A549 (cell line): ENCODE results near the gene ZNF441. TPM values are rescaled to one million over a fixed set of nuclear protein-coding genes. Genes with fewer than 3 reads are reported as not detected.

Experiments used
- ATAC-seq, 2 experiments: fragments of 200-7000 bp in 1 of 2; fragments of >200 bp in 1 of 2; cut with Nextera tagmentation in 1 of 2; cut with Tn5 transposase in 1 of 2; 3 replicates each; pipeline versions ENCODE4 v1.8.0 to v1.9.1; 2018 to 2020; ENCODE audit warnings: mild to moderate bottlenecking in 1 of 2, moderate library complexity in 1 of 2
- CTCF ChIA-PET: fragments of 300-600 bp; sonication (Branson Sonifier 250); formaldehyde crosslinking; extraction: SDS; loops from one replicate; lab custom pipeline; 2021; ENCODE audit warnings: antibody characterized with exemption, inconsistent platforms; lab: Yijun Ruan, JAX
- POLR2A ChIA-PET: fragments of 350-600 bp; formaldehyde crosslinking; extraction: SDS; loops from one replicate; lab custom pipeline; 2021; ENCODE audit warnings: antibody characterized with exemption, inconsistent platforms; lab: Yijun Ruan, JAX
- DNase-seq, 2 experiments: peaks; one replicate each; pipeline versions ENCODE4 v3.0.0 to v3.0.0-alpha.2; 2011 to 2016; ENCODE audit warnings: low read depth in 1 of 2, low spot score in 1 of 2
- FAIRE-seq: peaks from 2 replicates; lab custom pipeline; 2011; peaks lifted over from hg19 to GRCh38; lab: Jason Lieb, UNC
- H3K27ac ChIP-seq, 2 experiments: fragments of >200 bp; sonication (Bioruptor Twin); formaldehyde crosslinking; 3 replicates each; pipeline ENCODE4 v1.5.1; 2016 to 2017
- H3K4me1 ChIP-seq: fragments of >200 bp; sonication (Bioruptor Twin); formaldehyde crosslinking; 3 replicates; pipeline ENCODE4 v1.6.1; 2016
- H3K4me2 ChIP-seq: fragments of >200 bp; sonication (Bioruptor Twin); formaldehyde crosslinking; 3 replicates; pipeline ENCODE4 v1.6.1; 2016
- H3K4me3 ChIP-seq: fragments of >200 bp; sonication (Bioruptor Twin); formaldehyde crosslinking; 3 replicates; pipeline ENCODE4 v1.5.1; 2016
- H3K9me3 ChIP-seq: fragments of >200 bp; sonication (Bioruptor Twin); formaldehyde crosslinking; 3 replicates; pipeline ENCODE4 v1.6.1; 2016
- CBX2 ChIP-seq: fragments of 200-600 bp; sonication (generic); IDR thresholded peaks from 2 replicates; pipeline ENCODE4 v1.6.1; 2016; ENCODE audit warnings: low read depth, mild to moderate bottlenecking, borderline replicate concordance
- CBX8 ChIP-seq: fragments of 200-600 bp; sonication (generic); IDR thresholded peaks from 2 replicates; pipeline ENCODE4 v1.6.1; 2016
- CHD4 ChIP-seq: fragments of 200-600 bp; sonication (generic); IDR thresholded peaks from 2 replicates; pipeline ENCODE4 v1.6.1; 2016; ENCODE audit warnings: antibody characterized with exemption, mild to moderate bottlenecking, borderline replicate concordance
- EHMT2 ChIP-seq: fragments of 200-600 bp; sonication (generic); IDR thresholded peaks from 2 replicates; pipeline ENCODE4 v1.6.1; 2016; ENCODE audit warnings: antibody characterized with exemption, low read depth, mild to moderate bottlenecking, moderate library complexity
- EP300 ChIP-seq, 2 experiments: fragments of >200 bp; sonication (Bioruptor Twin); formaldehyde crosslinking; IDR thresholded peaks; 2 replicates in 1 of 2; 3 replicates in 1 of 2; pipeline ENCODE4 v1.6.1; 2016 to 2017
- FOSL2 ChIP-seq, 2 experiments: fragments of 450-650 bp in 1 of 2; fragments of >200 bp in 1 of 2; sonication (Bioruptor Twin) in 1 of 2; formaldehyde crosslinking; IDR thresholded peaks; 2 replicates each; pipeline versions ENCODE4 v1.5.0 to v1.6.1; 2016 to 2020; ENCODE audit warnings: mild to moderate bottlenecking in 1 of 2, moderate library complexity in 1 of 2
- GATA3 ChIP-seq: IDR thresholded peaks from 2 replicates; pipeline ENCODE4 v1.6.1; 2012; ENCODE audit warnings: borderline replicate concordance
- HOXB13 ChIP-seq: fragments of 250-450 bp; sonication (Bioruptor Pico); IDR thresholded peaks from 2 replicates; pipeline ENCODE4 v1.5.0; 2020; ENCODE audit warnings: low read depth, mild to moderate bottlenecking, moderate library complexity
- HOXB5 ChIP-seq: fragments of 250-450 bp; sonication (Bioruptor Pico); IDR thresholded peaks from 2 replicates; pipeline ENCODE4 v1.5.0; 2020; ENCODE audit warnings: mild to moderate bottlenecking, moderate library complexity
- KDM1A ChIP-seq: fragments of 200-600 bp; sonication (generic); IDR thresholded peaks from 2 replicates; pipeline ENCODE4 v1.6.1; 2016; ENCODE audit warnings: low read depth, mild to moderate bottlenecking
- MAFK ChIP-seq: fragments of 450-650 bp; IDR thresholded peaks from 2 replicates; pipeline ENCODE4 v1.6.1; 2014; ENCODE audit not compliant: partially characterized antibody
- NPAS2 ChIP-seq: fragments of 250-450 bp; sonication (Bioruptor Pico); IDR thresholded peaks from 2 replicates; pipeline ENCODE4 v1.8.0; 2022; ENCODE audit warnings: mild to moderate bottlenecking, moderate library complexity, borderline replicate concordance
- PHF8 ChIP-seq: fragments of 200-600 bp; sonication (generic); IDR thresholded peaks from 2 replicates; pipeline ENCODE4 v1.6.1; 2016; ENCODE audit warnings: low read depth, mild to moderate bottlenecking, antibody characterized with exemption, moderate library complexity, borderline replicate concordance
- POLR2A ChIP-seq: IDR thresholded peaks from 2 replicates; pipeline ENCODE4 v1.6.1; 2012; ENCODE audit warnings: mild to moderate bottlenecking, low read length
- RCOR1 ChIP-seq: fragments of 150-350 bp; IDR thresholded peaks from 2 replicates; pipeline ENCODE4 v1.6.1; 2014; ENCODE audit warnings: antibody characterized with exemption, low read length, low read depth
- RFX5 ChIP-seq: fragments of 450-650 bp; IDR thresholded peaks from 2 replicates; pipeline ENCODE4 v1.7.1; 2014; ENCODE audit warnings: antibody characterized with exemption, mild to moderate bottlenecking, moderate library complexity
- RNF2 ChIP-seq: fragments of 200-600 bp; sonication (generic); IDR thresholded peaks from 2 replicates; pipeline ENCODE4 v1.6.1; 2016; ENCODE audit warnings: low read depth, mild to moderate bottlenecking, antibody characterized with exemption, moderate library complexity, borderline replicate concordance
- ZFP36 ChIP-seq: fragments of 450-650 bp; IDR thresholded peaks from 2 replicates; pipeline ENCODE4 v1.6.1; 2014; ENCODE audit warnings: borderline replicate concordance; ENCODE audit not compliant: partially characterized antibody
- ZSCAN20 ChIP-seq: fragments of 250-450 bp; sonication (Bioruptor Pico); IDR thresholded peaks from 2 replicates; pipeline ENCODE4 v1.8.0; 2022; ENCODE audit warnings: mild to moderate bottlenecking, moderate library complexity
- WGBS: methylation state at CpG from one replicate; pipeline ENCODE4 v1.1.6; 2017; ENCODE audit errors: missing lambda C conversion rate; 5-methylcytosine and 5-hydroxymethylcytosine counted together
- polyA plus RNA-seq, 4 experiments: library from polyadenylated mRNA; depleted of rRNA in 3 of 4; stranded (reverse); fragments of >200 nt; fragmentation: RNase III in 1 of 4; extraction: RNeasy Plus Mini Kit Qiagen cat#74134 plus additional on column Dnase treatment in 1 of 4; gene quantifications; 2 replicates in 3 of 4; 3 replicates in 1 of 4; pipeline ENCODE4 v1.2.3, GENCODE V29; 2011 to 2017
- TF ChIP-seq, protein P1 (sequence below): IDR thresholded peaks from 2 replicates; pipeline ENCODE4 v1.6.1; 2012
- TF ChIP-seq, protein P2 (sequence below): fragments of 250-450 bp; sonication (Bioruptor Pico); IDR thresholded peaks from 2 replicates; pipeline ENCODE4 v1.5.0; 2021; ENCODE audit warnings: mild to moderate bottlenecking, moderate library complexity, borderline replicate concordance
- TF ChIP-seq, protein P3 (sequence below): IDR thresholded peaks from 2 replicates; pipeline ENCODE4 v1.6.1; 2012
- TF ChIP-seq, protein P4 (sequence below): fragments of >200 bp; sonication (Bioruptor Twin); formaldehyde crosslinking; IDR thresholded peaks from 3 replicates; pipeline ENCODE4 v1.5.1; 2016

The ZNF441 gene
- polyA plus RNA-seq, 2 of the 4 experiments (the other 2 are of a cell fraction): 0.01 TPM

DNA sequence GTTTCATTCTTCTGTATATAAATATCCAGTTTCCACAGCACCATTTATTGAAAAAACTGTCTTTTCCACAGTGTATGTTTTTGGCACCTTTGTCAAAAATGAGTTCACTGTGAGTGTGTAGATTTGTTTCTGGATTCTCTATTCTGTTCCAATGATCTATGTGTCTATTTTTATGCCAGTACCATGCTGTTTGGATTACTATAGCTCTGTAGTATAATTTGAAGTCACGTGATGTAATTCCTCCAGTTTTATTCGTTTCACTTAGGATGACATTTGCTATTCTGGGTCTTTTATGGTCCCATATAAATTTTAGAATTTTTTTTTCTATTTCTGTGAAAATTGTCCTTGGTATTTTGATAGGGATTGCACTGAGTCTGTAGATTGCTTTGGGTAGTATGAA is 17.0 kb upstream of the ZNF441 start:
- no peak overlapping the region for H3K4me2 ChIP-seq
- TF ChIP-seq HOXB5 (CRISPR knock-in tag): no peak
- DNase-seq (no peak), ATAC-seq (no peak), FAIRE-seq (no peak)
- peaks cover 2% of the 10 kb centered on the region; the same call in 1 of the 3 replicates for H3K9me3 ChIP-seq
- no peaks in the 10 kb centered on the region for H3K4me1 ChIP-seq
- POLR2A ChIA-PET: no interaction called here
- CTCF ChIA-PET: no interaction called here
- no peak overlapping the region for H3K27ac ChIP-seq
- no peak overlapping the region for H3K4me3 ChIP-seq
- WGBS: 2% methylated on average over 2 of the region's 2 CpGs

DNA sequence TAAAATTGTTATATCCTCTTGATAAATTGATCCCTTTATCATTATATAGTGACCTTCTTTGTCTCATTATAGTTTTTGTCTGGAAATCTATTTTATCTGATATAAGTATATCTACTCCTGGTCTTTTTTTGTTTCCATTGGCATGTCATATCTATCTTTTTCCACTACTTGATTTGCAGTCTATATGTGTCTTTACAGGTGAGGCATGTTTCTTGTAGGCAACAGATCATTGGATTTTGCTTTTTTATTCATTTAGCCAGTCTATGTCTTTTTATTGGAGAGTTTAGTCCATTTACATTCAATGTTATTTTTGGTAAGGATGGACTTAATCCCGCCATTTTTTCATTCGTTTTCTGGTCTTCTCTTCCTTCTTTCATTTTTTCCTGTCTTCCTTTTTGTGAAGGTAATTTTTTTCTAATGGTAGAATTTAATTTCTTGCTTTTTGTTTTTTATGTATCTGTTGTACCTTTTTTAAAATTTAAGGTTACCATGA is 14.5 kb upstream of the ZNF441 start:
- H3K4me2 ChIP-seq: no peak overlapping the region
- ATAC-seq (no peak), DNase-seq (no peak)
- peaks cover 4% of the 10 kb centered on the region; the same call in 1 of the 3 replicates for H3K9me3 ChIP-seq
- CTCF ChIA-PET: no interaction called here
- POLR2A ChIA-PET: no interaction called here
- no peaks in the 10 kb centered on the region for H3K4me1 ChIP-seq
- TF ChIP-seq CHD4 (no peak), HOXB13 (CRISPR knock-in tag) (no peak), RFX5 (no peak), EP300 (IDR thresholded peaks at IDR 0.05) (no peak), PHF8 (no peak), ZSCAN20 (no peak), CBX2 (no peak)
- TF ChIP-seq, all 56 proteins: peak for 0
- no peak for FAIRE-seq
- no peak overlapping the region for H3K27ac ChIP-seq
- H3K4me3 ChIP-seq: no peak overlapping the region
- WGBS: 0% methylated on average over 2 of the region's 2 CpGs

DNA sequence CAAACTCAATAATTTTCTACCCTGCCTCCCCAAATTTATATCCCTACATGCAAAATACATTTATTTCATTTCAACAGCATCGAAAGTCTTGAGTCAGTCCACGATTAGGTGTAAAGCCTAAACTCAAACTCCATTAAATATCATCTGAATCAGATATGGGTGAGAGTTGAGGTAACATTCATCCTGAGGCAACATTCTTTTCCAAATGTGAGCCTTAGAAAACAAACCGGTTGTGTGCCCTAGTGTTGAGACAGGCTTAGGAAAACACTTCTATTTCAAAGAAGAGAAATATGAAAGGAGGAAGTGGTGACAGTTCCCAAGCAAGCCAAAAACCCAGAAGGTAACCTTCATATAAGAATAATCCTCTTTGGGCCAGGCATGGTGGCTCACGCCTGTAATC is 12.1 kb upstream of the ZNF441 start:
- TF ChIP-seq GATA3 (no peak), POLR2A (no peak), FOSL2 (IDR thresholded peaks at IDR 0.05) (no peak), FOSL2 (CRISPR knock-in tag; IDR thresholded peaks at IDR 0.05) (no peak), MAFK (no peak), ZFP36 (no peak), EHMT2 (no peak)
- TF ChIP-seq, protein P1, sequence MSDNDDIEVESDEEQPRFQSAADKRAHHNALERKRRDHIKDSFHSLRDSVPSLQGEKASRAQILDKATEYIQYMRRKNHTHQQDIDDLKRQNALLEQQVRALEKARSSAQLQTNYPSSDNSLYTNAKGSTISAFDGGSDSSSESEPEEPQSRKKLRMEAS: no peak
- TF ChIP-seq, protein P2, sequence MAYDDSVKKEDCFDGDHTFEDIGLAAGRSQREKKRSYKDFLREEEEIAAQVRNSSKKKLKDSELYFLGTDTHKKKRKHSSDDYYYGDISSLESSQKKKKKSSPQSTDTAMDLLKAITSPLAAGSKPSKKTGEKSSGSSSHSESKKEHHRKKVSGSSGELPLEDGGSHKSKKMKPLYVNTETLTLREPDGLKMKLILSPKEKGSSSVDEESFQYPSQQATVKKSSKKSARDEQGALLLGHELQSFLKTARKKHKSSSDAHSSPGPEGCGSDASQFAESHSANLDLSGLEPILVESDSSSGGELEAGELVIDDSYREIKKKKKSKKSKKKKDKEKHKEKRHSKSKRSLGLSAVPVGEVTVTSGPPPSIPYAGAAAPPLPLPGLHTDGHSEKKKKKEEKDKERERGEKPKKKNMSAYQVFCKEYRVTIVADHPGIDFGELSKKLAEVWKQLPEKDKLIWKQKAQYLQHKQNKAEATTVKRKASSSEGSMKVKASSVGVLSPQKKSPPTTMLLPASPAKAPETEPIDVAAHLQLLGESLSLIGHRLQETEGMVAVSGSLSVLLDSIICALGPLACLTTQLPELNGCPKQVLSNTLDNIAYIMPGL (CRISPR knock-in tag): no peak
- TF ChIP-seq, all 56 proteins: peak for 0
- CTCF ChIA-PET: no interaction called here
- Histone ChIP-seq H3K4me3 (no peak overlapping the region), H3K27ac (no peak overlapping the region), H3K4me1 (no peaks in the 10 kb centered on the region), H3K9me3 (peaks cover 7% of the 10 kb centered on the region; the same call in 1 of the 3 replicates), H3K4me2 (no peak overlapping the region)
- DNase-seq (no peak), FAIRE-seq (no peak), ATAC-seq (no peak)
- POLR2A ChIA-PET: no interaction called here
- 9% methylated on average over 4 of the region's 4 CpGs for WGBS

DNA sequence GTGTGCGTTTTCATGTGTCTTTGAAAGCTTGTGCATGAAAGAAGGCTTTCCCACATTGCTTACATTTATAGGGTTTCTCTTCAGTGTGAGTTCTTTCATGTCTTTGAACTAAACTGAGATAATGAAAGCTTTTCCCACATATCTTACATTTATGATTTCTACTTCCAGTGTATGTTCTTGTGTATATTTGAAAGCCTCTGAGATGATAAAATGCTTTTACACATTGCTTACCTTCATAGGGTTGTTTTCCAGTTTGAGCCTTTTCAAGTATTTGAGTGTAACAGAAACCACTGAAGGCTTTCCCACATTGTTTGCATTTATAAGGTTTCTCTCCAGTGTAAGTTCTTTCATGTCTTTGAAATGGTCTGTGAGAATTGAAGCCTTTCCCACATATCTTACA is 9.8 kb upstream of the ZNF441 start:
- WGBS: 14% methylated on average over 1 of the region's 1 CpG
- Histone ChIP-seq H3K4me2 (no peak overlapping the region), H3K4me1 (no peaks in the 10 kb centered on the region), H3K27ac (no peak overlapping the region), H3K4me3 (no peak overlapping the region), H3K9me3 (peaks cover 7% of the 10 kb centered on the region; the same call in 1 of the 3 replicates)
- ChIA-PET POLR2A (no interaction called here), CTCF (no interaction called here)
- FAIRE-seq (no peak), ATAC-seq (no peak), DNase-seq (no peak)
- TF ChIP-seq, protein P3, sequence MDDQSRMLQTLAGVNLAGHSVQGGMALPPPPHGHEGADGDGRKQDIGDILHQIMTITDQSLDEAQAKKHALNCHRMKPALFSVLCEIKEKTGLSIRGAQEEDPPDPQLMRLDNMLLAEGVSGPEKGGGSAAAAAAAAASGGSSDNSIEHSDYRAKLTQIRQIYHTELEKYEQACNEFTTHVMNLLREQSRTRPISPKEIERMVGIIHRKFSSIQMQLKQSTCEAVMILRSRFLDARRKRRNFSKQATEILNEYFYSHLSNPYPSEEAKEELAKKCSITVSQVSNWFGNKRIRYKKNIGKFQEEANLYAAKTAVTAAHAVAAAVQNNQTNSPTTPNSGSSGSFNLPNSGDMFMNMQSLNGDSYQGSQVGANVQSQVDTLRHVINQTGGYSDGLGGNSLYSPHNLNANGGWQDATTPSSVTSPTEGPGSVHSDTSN: no peak
- TF ChIP-seq CBX8 (no peak), RNF2 (no peak), RFX5 (no peak), EHMT2 (no peak), HOXB5 (CRISPR knock-in tag) (no peak), NPAS2 (CRISPR knock-in tag) (no peak), KDM1A (no peak), PHF8 (no peak), RCOR1 (no peak)
- TF ChIP-seq, protein P2 (CRISPR knock-in tag): no peak
- TF ChIP-seq, protein P4, sequence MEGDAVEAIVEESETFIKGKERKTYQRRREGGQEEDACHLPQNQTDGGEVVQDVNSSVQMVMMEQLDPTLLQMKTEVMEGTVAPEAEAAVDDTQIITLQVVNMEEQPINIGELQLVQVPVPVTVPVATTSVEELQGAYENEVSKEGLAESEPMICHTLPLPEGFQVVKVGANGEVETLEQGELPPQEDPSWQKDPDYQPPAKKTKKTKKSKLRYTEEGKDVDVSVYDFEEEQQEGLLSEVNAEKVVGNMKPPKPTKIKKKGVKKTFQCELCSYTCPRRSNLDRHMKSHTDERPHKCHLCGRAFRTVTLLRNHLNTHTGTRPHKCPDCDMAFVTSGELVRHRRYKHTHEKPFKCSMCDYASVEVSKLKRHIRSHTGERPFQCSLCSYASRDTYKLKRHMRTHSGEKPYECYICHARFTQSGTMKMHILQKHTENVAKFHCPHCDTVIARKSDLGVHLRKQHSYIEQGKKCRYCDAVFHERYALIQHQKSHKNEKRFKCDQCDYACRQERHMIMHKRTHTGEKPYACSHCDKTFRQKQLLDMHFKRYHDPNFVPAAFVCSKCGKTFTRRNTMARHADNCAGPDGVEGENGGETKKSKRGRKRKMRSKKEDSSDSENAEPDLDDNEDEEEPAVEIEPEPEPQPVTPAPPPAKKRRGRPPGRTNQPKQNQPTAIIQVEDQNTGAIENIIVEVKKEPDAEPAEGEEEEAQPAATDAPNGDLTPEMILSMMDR: no peak
- TF ChIP-seq, all 56 proteins: peak for 0
